Measurements from ENCODE around the gene CSF1.

GRCh38 chr1:109974191-109974590 lies 63.5 kb downstream of the CSF1 start:
- no peak for TF ChIP-seq POLR2A (IDR thresholded peaks at IDR 0.05; ENCODE audit: low read length)
- no peak for TF ChIP-seq GATA1 (IDR thresholded peaks at IDR 0.05; ENCODE audit: low read depth, low read length)

Measured in erythroblast (primary cell).